Activated CD8-positive, alpha-beta T cell treated with anti-CD3 and anti-CD28 coated beads, Interleukin-2, amount 10 ng/mL, durations not matched to agents 7 days and 5 days (primary cell): ENCODE measurements around the gene CHMP6. TPM values are rescaled to one million over a fixed set of nuclear protein-coding genes. Genes with fewer than 3 reads are reported as not detected.
A peak's percentile ranks its signal among the peaks of the same experiment; 100 is the strongest.

Experiments used
- ATAC-seq: fragments of 150-1000 bp; cut with Tn5 transposase; one replicate; pipeline ENCODE4 v1.10.0; 2021; ENCODE audit warnings: moderate library complexity
- CTCF ChIA-PET: fragments of 350-600 bp; sonication (Branson Sonifier 250); formaldehyde crosslinking; loops from one replicate; lab custom pipeline; 2021; ENCODE audit warnings: antibody characterized with exemption; lab: Charles Lee
- POLR2A ChIA-PET: fragments of 350-600 bp; sonication (Branson Sonifier 250); formaldehyde crosslinking; loops from one replicate; lab custom pipeline; 2021; ENCODE audit warnings: antibody characterized with exemption; lab: Charles Lee
- DNase-seq: peaks from one replicate; pipeline ENCODE4 v3.0.0-alpha.2; 2020
- H3K27ac Mint-ChIP-seq: one replicate; pipeline ENCODE4 v1.8.0; 2021; ENCODE audit warnings: mild to moderate bottlenecking, mixed read lengths
- H3K27me3 Mint-ChIP-seq: one replicate; pipeline ENCODE4 v1.8.0; 2021; ENCODE audit warnings: low read depth, mixed read lengths
- H3K36me3 Mint-ChIP-seq: one replicate; pipeline ENCODE4 v1.8.0; 2021; ENCODE audit warnings: low read depth, mixed read lengths
- H3K4me1 Mint-ChIP-seq: one replicate; pipeline ENCODE4 v1.8.0; 2021; ENCODE audit warnings: low read depth, mixed read lengths
- H3K4me3 Mint-ChIP-seq: one replicate; pipeline ENCODE4 v1.8.0; 2021; ENCODE audit warnings: mild to moderate bottlenecking, mixed read lengths
- H3K9me3 Mint-ChIP-seq: one replicate; pipeline ENCODE4 v1.8.0; 2022; ENCODE audit warnings: mixed read lengths; ENCODE audit not compliant: insufficient read depth
- total RNA-seq, 2 experiments: library from RNA; stranded (reverse); gene quantifications; one replicate each; pipeline ENCODE4 v1.2.3, GENCODE V29; 2021

The CHMP6 gene
- total RNA-seq, 2 experiments from 2014 or later: 32.4 to 35.5 TPM

- no peaks in the 10 kb centered on the region for H3K27me3 Mint-ChIP-seq
- CTCF ChIA-PET: interaction anchor here (1.1 kb wide), 1 partner anchor 20 kb away, joined by 3 read pairs; no protein-coding TSS in a partner anchor
- DNase-seq: no peak
Observed at GRCh38 chr17:80949451-80950421, 41.9 kb upstream of the CHMP6 start.

GRCh38 chr17:80950466-80951120, 41.0 kb upstream of the CHMP6 start:
- ATAC-seq: no peak
- H3K4me3 Mint-ChIP-seq: no peak overlapping the region
- no peaks in the 10 kb centered on the region for H3K27me3 Mint-ChIP-seq
- ChIA-PET CTCF (interaction anchor here (1.1 kb wide), 1 partner anchor 19 kb away, joined by 3 read pairs; no protein-coding TSS in a partner anchor), POLR2A (no interaction called here)
- H3K4me1 Mint-ChIP-seq: peaks cover 21% of the 10 kb centered on the region
- no peak for DNase-seq
- no peaks in the 10 kb centered on the region for H3K9me3 Mint-ChIP-seq
- peaks cover 26% of the 10 kb centered on the region for H3K36me3 Mint-ChIP-seq
- H3K27ac Mint-ChIP-seq: no peak overlapping the region

More at GRCh38 chr17:80949451-80950421, 41.9 kb upstream of the CHMP6 start:
- Mint-ChIP-seq H3K4me1 (peaks cover 21% of the 10 kb centered on the region), H3K27ac (no peak overlapping the region), H3K4me3 (no peak overlapping the region), H3K36me3 (peaks cover 23% of the 10 kb centered on the region), H3K9me3 (no peaks in the 10 kb centered on the region)
- POLR2A ChIA-PET: no interaction called here
- ATAC-seq: no peak

GRCh38 chr17:80951121-80952090, 40.2 kb upstream of the CHMP6 start:
- Mint-ChIP-seq H3K4me3 (no peak overlapping the region), H3K4me1 (peaks cover 17% of the 10 kb centered on the region), H3K27me3 (no peaks in the 10 kb centered on the region), H3K9me3 (no peaks in the 10 kb centered on the region), H3K36me3 (peaks cover 17% of the 10 kb centered on the region), H3K27ac (peak overlapping the region; percentile 57)
- no peak for ATAC-seq
- peak; percentile 32 for DNase-seq
- ChIA-PET POLR2A (no interaction called here), CTCF (interaction anchor here (1.1 kb wide), 1 partner anchor 19 kb away, joined by 3 read pairs; no protein-coding TSS in a partner anchor)

GRCh38 chr17:80952291-80952690, 39.4 kb upstream of the CHMP6 start:
- POLR2A ChIA-PET: no interaction called here
- H3K27ac Mint-ChIP-seq: no peak overlapping the region
- H3K9me3 Mint-ChIP-seq: no peaks in the 10 kb centered on the region

GRCh38 chr17:80953471-80954315, 37.9 kb upstream of the CHMP6 start:
- Mint-ChIP-seq H3K27me3 (no peaks in the 10 kb centered on the region), H3K9me3 (no peaks in the 10 kb centered on the region), H3K27ac (peak overlapping the region; percentile 46), H3K4me1 (peaks cover 9% of the 10 kb centered on the region), H3K4me3 (no peak overlapping the region), H3K36me3 (peaks cover 4% of the 10 kb centered on the region)
- ChIA-PET POLR2A (interaction anchor here (0.6 kb wide), 1 partner anchor 441 kb away, joined by 3 read pairs; no protein-coding TSS in a partner anchor), CTCF (interaction anchor here (0.6 kb wide), 1 partner anchor 1415 kb away, joined by 3 read pairs; no protein-coding TSS in a partner anchor)
- ATAC-seq (no peak), DNase-seq (no peak)

More at GRCh38 chr17:80952291-80952690, 39.4 kb upstream of the CHMP6 start:
- Mint-ChIP-seq H3K36me3 (peaks cover 9% of the 10 kb centered on the region), H3K4me1 (peaks cover 9% of the 10 kb centered on the region), H3K4me3 (no peak overlapping the region), H3K27me3 (no peaks in the 10 kb centered on the region)
- no peak for DNase-seq
- CTCF ChIA-PET: no interaction called here
- no peak for ATAC-seq

- peaks cover 9% of the 10 kb centered on the region for H3K4me1 Mint-ChIP-seq
- ATAC-seq (no peak), DNase-seq (no peak)
- no peaks in the 10 kb centered on the region for H3K27me3 Mint-ChIP-seq
- H3K27ac Mint-ChIP-seq: no peak overlapping the region
- H3K9me3 Mint-ChIP-seq: no peaks in the 10 kb centered on the region
- H3K36me3 Mint-ChIP-seq: peaks cover 4% of the 10 kb centered on the region
- H3K4me3 Mint-ChIP-seq: no peak overlapping the region
- CTCF ChIA-PET: no interaction called here
- POLR2A ChIA-PET: no interaction called here
Observed at GRCh38 chr17:80955078-80955477, 36.6 kb upstream of the CHMP6 start.

- no peaks in the 10 kb centered on the region for H3K27me3 Mint-ChIP-seq
- no peak overlapping the region for H3K4me3 Mint-ChIP-seq
- peaks cover 4% of the 10 kb centered on the region for H3K36me3 Mint-ChIP-seq
- no peak overlapping the region for H3K27ac Mint-ChIP-seq
- ChIA-PET CTCF (no interaction called here), POLR2A (no interaction called here)
- no peak for DNase-seq
- no peak for ATAC-seq
- H3K9me3 Mint-ChIP-seq: no peaks in the 10 kb centered on the region
- H3K4me1 Mint-ChIP-seq: peaks cover 6% of the 10 kb centered on the region
Observed at GRCh38 chr17:80955671-80956280, 35.9 kb upstream of the CHMP6 start.

- peak overlapping the region; percentile 21 for H3K27ac Mint-ChIP-seq
- no peak for DNase-seq
Observed at GRCh38 chr17:80956321-80957190, 35.1 kb upstream of the CHMP6 start.

GRCh38 chr17:80957461-80957941, 34.1 kb upstream of the CHMP6 start:
- H3K27ac Mint-ChIP-seq: no peak overlapping the region
- H3K36me3 Mint-ChIP-seq: peaks cover 4% of the 10 kb centered on the region
- ChIA-PET CTCF (interaction anchor here (0.9 kb wide), 1 partner anchor 530 kb away, joined by 3 read pairs; no protein-coding TSS in a partner anchor), POLR2A (no interaction called here)
- DNase-seq (no peak), ATAC-seq (no peak)
- H3K9me3 Mint-ChIP-seq: no peaks in the 10 kb centered on the region
- no peaks in the 10 kb centered on the region for H3K27me3 Mint-ChIP-seq
- no peak overlapping the region for H3K4me3 Mint-ChIP-seq
- no peaks in the 10 kb centered on the region for H3K4me1 Mint-ChIP-seq

More at GRCh38 chr17:80956321-80957190, 35.1 kb upstream of the CHMP6 start:
- H3K4me1 Mint-ChIP-seq: peaks cover 3% of the 10 kb centered on the region
- no peaks in the 10 kb centered on the region for H3K27me3 Mint-ChIP-seq
- ATAC-seq: no peak
- POLR2A ChIA-PET: interaction anchor here (0.9 kb wide), 1 partner anchor 16 kb away, joined by 4 read pairs; no protein-coding TSS in a partner anchor
- CTCF ChIA-PET: no interaction called here
- H3K4me3 Mint-ChIP-seq: no peak overlapping the region
- peaks cover 4% of the 10 kb centered on the region for H3K36me3 Mint-ChIP-seq
- no peaks in the 10 kb centered on the region for H3K9me3 Mint-ChIP-seq
